Measurements from ENCODE around the gene ITGB8. TPM values are rescaled to one million over a fixed set of nuclear protein-coding genes. Genes with fewer than 3 reads are reported as not detected.

The ITGB8 gene
- total RNA-seq, 4 donors from 2014 or later: 3.9 to 70.2 (median 16.5) TPM

- DNase-seq (ENCODE audit: low spot score) (no peak), ATAC-seq (ENCODE audit: low FRiP score) (no peak)
- TF ChIP-seq CTCF (IDR thresholded peaks at IDR 0.05): no peak
Observed at GRCh38 chr7:20456701-20457100, 126.0 kb downstream of the ITGB8 start.

GRCh38 chr7:20458521-20458920, 127.8 kb downstream of the ITGB8 start:
- TF ChIP-seq CTCF (IDR thresholded peaks at IDR 0.05): no peak

GRCh38 chr7:20459419-20459818, 128.7 kb downstream of the ITGB8 start:
- DNase-seq (ENCODE audit: low spot score) (no peak), ATAC-seq (ENCODE audit: low FRiP score) (no peak)
- TF ChIP-seq CTCF (IDR thresholded peaks at IDR 0.05): no peak

More at GRCh38 chr7:20458521-20458920, 127.8 kb downstream of the ITGB8 start:
- DNase-seq (ENCODE audit: low spot score) (no peak), ATAC-seq (ENCODE audit: low FRiP score) (no peak)

- ATAC-seq (ENCODE audit: low FRiP score) (no peak), DNase-seq (ENCODE audit: low spot score) (no peak)
- no peak for TF ChIP-seq CTCF (IDR thresholded peaks at IDR 0.05)
Observed at GRCh38 chr7:20464891-20465290, 134.2 kb downstream of the ITGB8 start.

Small RNAs within 50 kb of the gene (small RNA-seq; reads per million reads assigned to genes)
- gene RF00275: not detected

Other genes starting within 250 kb of the ITGB8 start
- 1 to 10 TPM in 3 of 4 donors, under 1 TPM in 1; 0.46 to 5.8 (median 3.2) TPM for gene MACC1, start 113.5 kb upstream of the ITGB8 start, total RNA-seq